Measurements from ENCODE around the gene RTN1.

The RTN1 gene

GRCh38 chr14:59570122-59570521, 300.5 kb downstream of the RTN1 start:
- no peak overlapping the region for H3K27ac ChIP-seq
- no peak overlapping the region for H3K4me3 ChIP-seq
- DNase-seq (ENCODE audit: low spot score), result no peak
- TF ChIP-seq, protein P1, sequence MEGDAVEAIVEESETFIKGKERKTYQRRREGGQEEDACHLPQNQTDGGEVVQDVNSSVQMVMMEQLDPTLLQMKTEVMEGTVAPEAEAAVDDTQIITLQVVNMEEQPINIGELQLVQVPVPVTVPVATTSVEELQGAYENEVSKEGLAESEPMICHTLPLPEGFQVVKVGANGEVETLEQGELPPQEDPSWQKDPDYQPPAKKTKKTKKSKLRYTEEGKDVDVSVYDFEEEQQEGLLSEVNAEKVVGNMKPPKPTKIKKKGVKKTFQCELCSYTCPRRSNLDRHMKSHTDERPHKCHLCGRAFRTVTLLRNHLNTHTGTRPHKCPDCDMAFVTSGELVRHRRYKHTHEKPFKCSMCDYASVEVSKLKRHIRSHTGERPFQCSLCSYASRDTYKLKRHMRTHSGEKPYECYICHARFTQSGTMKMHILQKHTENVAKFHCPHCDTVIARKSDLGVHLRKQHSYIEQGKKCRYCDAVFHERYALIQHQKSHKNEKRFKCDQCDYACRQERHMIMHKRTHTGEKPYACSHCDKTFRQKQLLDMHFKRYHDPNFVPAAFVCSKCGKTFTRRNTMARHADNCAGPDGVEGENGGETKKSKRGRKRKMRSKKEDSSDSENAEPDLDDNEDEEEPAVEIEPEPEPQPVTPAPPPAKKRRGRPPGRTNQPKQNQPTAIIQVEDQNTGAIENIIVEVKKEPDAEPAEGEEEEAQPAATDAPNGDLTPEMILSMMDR (IDR thresholded peaks at IDR 0.05), result no peak

DNA sequence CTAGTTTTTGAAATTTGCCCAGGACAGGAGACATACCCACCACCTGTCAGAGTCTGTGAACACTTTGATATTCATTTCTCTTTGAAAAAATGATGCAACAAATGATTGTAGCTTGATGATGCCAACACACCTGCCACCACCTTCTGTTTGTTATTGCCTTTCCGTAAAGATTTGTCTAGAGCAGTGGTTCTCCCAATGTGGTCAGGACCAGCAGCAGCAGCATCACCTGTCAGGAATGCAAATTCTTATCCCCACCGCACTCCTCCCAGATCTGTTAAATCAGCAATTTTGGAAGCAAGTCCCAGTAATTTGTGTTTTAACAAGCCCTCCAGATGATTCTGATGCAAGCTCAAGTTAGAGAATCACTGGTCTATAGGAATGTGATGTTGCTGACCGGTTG, 303.9 kb downstream of the RTN1 start:
- no peak overlapping the region for H3K27ac ChIP-seq
- no peak overlapping the region for H3K4me3 ChIP-seq
- TF ChIP-seq, protein P1 (IDR thresholded peaks at IDR 0.05), result no peak
- DNase-seq (ENCODE audit: low spot score), result no peak

DNA sequence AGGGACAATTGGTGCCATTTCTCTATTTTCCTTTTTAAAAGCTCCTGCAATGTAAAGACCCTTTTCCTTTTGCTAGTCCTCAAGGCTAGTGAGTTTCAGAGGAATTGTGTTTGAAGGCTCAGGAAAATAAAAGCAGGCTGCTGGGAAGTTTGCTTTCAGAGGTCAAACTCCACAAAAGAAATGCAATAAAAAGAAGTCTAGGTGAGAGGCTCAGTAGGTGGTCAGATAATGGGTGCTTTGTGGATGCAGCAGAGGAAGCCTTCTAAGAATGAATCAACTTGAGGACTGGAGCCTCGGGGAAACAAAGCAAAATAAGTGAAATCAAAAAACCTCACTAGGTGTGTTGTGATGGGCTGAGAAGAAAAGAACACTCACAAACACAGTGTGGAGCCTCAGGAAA, 304.3 kb downstream of the RTN1 start:
- Histone ChIP-seq H3K27ac (no peak overlapping the region), H3K4me3 (no peak overlapping the region)
- no peak for DNase-seq (ENCODE audit: low spot score)
- TF ChIP-seq, protein P1 (IDR thresholded peaks at IDR 0.05), result no peak

GRCh38 chr14:59565087-59565486, 305.5 kb downstream of the RTN1 start:
- TF ChIP-seq, protein P1 (IDR thresholded peaks at IDR 0.05), result no peak
- H3K27ac ChIP-seq, result no peak overlapping the region
- no peak for DNase-seq (ENCODE audit: low spot score)
- no peak overlapping the region for H3K4me3 ChIP-seq

DNA sequence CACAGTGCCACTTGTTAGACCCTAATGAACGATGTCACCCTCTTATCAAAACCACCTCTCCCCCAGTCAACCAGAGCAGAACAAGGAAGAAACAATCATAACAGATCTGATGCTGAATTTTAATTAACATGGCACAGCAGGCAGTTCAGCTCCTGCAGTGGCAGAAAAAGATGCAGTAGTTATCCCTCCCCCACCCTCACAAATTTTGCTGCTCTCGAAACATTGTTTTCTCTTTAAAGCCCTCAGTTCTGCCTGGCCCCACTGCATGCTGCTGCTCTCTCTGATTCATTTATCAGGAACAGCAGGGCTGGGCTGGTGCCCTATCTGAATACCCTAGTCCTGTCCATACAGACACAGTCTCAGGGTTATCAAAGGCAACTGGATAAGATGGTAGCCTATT, 306.2 kb downstream of the RTN1 start:
- Histone ChIP-seq H3K4me3 (no peak overlapping the region), H3K27ac (no peak overlapping the region)
- TF ChIP-seq, protein P1 (IDR thresholded peaks at IDR 0.05), result no peak
- DNase-seq (ENCODE audit: low spot score), result no peak

- DNase-seq (ENCODE audit: low spot score), result no peak
- TF ChIP-seq, protein P1 (IDR thresholded peaks at IDR 0.05), result no peak
Measured at GRCh38 chr14:59547310-59547709, 323.3 kb downstream of the RTN1 start.

More at GRCh38 chr14:59547310-59547709, 323.3 kb downstream of the RTN1 start:
- no peak overlapping the region for H3K27ac ChIP-seq
- no peak overlapping the region for H3K4me3 ChIP-seq
